ENCODE results near the gene PGAP2.
"Not testable (repeated sequence)": the region's sequence is repeated elsewhere in the genome, so short reads cannot be mapped to it uniquely, and the experiment has no call there.

The PGAP2 gene

DNA sequence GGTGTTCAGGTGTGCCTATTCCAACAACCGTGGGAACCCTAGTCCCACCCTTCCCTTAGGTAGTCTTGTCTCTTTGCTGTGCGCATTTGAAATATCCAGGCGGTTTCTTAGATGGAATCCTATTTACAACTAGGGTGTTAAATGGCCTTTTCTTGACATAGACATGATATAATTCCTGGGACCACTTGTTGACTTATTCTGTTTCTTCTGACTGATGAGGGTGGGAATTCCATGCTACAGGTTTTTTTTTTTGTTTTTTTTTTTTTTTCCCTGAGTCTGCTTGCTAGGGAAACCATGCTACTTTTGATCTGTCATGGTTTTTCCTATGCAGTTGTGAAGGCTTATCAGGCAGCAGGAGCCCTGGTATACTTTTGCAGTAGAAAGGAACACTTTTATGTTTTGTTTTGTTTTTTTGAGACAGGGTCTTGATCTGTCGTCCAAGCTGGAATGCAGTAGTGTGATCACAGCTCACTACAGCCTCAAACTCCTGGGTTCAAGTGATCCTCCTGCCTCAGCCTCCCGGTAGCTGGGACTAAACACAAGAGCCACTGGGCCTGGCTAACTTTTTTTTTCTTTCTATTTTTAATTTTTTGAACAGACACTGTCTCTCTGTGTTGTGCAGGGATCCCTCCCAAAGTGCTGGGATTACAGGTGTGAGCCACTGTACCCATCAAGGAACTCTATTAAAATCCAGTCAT, 48.6 kb downstream of the PGAP2 start:
- DNase-seq, result no peak

DNA sequence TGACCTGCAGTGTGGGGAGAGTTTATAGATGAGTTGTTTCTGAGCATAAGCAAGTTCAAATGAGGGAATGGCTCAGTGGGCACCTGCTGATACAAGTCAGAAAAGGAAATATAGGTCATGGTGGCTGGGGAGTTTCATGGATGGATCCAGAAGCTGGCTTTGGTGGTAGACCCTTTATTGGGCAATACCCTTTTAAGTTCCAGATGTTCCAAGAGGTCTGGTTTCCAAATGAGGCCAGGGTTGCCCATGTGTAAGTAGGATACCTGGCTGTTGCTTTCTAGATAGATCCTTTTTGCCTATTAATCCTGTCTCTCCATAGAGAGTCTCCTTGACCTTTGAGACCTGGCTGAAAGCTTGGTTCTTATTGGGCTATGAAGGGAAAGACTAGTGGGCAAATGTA, 49.3 kb downstream of the PGAP2 start:
- DNase-seq, result no peak

DNA sequence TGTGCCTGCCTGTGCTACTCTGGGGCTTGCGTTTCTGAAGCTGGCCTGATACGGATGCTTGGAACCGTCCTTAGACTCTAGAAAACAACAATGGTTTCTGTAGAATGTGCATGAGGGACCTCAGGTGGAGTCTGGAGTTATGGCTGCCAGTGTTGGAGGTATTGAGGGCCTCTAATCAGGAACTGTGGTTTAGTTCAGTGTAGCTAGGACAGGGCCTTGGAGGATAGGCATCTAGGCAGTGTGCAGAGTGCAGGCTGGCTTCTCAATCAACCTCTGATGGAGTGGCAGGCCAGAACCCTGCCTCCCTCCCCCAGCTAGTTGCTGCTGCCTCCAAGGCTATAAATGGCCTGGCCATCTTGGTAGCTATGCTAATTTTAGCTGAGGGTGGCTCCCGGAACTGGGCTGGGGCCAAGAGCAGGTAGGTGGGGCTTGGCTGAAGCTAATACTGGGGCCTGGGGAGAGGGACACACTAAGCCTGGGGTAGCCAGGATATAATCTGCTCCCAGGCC, 51.1 kb downstream of the PGAP2 start:
- no peak for DNase-seq

DNA sequence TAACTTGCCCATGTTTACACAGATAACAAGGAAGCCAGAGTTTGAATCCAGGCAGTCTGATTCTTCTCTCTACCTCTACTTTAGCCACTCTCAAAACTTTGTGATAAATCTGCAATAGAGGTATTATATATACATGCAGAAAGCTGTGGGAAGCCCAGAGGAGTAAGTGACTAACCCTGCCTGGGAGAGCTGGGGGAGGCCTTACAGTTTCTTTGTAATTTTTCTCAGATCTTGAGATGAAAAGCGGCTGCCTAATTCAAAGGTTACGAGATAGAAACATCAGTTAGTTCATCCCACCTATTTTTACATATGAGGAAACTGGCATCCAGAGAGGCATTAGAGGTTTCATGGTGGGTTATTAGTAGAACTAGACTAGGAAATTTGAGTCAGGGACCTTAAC, 52.0 kb downstream of the PGAP2 start:
- DNase-seq, result no peak

DNA sequence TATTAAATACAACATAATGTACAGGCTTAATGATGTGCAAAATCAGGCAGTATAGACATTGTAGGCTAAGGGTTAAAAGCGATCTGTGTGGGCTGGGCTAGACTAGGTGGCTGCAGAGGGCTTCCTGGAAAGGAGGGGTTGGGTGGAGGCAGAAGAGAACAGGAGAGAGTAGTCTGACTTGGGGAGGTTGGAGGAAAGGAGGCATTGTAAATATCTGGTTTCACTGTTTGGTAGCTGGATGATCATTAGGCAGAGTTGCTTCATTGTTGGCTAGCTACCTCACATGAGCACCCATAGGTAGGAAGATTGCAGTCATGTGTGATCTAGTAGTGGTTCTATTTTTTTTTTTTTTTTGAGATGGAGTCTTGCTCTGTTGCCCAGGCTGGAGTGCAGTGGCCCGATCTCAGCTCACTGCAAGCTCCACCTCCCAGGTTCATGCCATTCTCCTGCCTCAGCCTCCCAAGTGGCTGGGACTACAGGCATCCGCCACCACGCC, 52.6 kb downstream of the PGAP2 start:
- not testable (repeated sequence) for DNase-seq

DNA sequence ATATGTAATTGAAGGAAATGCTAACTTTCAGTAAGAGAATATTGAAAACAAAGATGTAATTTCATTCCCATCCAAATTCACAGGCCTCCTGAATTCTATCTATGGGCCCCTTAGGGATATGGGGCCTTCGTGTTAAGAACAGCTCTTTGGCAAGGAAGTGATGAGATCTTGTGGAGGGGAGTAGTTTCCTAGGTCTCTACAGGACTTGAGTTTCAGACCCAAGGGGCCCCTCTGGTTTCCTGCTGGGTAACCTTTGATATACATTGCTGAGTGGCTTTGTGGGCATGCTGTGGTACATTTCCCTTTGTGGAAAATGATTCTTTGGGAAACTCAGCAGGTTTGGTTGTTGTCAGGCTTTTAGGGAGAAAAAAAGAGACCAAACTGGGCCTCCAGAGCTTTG, 53.3 kb downstream of the PGAP2 start:
- DNase-seq, result no peak

DNA sequence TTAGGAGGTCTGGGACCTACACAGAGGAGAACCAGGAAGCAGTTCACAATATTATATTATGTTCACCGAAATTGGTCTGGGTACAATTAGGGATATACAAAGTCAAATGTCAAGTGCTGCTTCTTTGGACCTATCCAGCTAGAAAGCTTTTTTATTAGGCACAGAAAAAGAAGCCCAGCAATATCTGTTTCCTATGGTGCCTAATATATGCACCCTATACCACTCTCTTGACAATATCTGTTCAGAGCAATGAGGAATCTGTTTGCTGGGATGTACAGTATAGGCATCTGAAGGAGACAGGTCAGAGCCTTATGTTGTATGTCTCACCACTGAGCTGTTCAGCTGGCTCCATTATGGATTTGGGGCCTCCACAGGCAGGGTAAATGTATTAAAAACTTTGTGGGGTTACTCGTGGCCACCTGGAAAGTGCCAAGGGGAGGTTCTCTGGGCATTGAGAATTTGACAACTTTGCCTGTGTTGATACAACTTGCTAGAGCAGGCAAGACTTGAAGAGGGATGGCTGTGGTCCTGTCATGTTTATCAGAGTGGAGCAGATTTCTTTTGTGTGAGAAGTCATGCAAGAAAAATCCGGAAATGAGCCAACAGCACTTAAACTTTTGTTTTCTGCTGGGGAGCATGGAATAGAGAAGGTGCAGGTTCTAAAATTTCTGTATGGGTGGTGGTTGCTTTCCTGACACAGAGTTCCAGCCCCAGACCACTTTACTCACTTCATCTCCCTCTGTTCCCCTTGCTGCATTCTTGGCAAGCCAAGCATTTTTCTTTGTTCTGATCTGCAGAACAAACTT, 57.2 kb downstream of the PGAP2 start:
- DNase-seq, result peak; percentile 64

DNA sequence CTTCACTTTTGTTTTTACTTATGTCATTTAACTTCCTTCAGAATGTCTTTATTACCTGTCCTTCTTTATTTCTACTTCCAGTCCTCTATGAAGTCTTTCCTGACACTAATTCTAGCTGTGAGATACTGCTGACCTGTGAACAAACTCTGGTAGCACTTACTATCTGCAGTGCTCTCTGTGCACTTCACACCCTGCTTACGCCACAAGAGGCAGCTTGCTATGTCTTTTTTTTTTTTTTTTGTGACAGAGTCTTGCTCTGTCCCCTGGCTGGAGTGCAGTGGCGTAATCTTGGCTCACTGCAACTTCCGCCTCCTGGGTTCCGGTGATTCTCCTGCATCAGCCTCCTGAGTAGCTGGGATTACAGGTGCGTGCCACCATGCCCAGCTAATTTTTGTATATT, 57.8 kb downstream of the PGAP2 start:
- no peak for DNase-seq

DNA sequence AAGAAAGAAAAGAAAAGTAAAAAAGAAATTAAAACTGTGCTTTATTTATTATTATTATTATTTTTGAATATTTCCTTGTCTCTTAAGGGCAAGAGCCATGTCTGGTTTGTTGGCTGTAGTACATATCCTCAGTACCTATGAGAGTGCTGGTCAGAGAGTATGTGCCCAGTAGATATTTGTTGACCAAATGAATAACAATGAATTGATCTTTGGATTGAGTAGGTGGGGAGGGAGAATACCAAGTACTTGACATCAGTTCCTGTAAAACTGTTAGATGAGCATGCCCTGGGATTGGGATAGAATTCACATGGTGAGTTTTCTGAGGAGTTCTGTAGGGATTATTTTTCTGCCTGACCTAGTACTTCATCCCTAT, 58.5 kb downstream of the PGAP2 start:
- DNase-seq, result no peak

DNA sequence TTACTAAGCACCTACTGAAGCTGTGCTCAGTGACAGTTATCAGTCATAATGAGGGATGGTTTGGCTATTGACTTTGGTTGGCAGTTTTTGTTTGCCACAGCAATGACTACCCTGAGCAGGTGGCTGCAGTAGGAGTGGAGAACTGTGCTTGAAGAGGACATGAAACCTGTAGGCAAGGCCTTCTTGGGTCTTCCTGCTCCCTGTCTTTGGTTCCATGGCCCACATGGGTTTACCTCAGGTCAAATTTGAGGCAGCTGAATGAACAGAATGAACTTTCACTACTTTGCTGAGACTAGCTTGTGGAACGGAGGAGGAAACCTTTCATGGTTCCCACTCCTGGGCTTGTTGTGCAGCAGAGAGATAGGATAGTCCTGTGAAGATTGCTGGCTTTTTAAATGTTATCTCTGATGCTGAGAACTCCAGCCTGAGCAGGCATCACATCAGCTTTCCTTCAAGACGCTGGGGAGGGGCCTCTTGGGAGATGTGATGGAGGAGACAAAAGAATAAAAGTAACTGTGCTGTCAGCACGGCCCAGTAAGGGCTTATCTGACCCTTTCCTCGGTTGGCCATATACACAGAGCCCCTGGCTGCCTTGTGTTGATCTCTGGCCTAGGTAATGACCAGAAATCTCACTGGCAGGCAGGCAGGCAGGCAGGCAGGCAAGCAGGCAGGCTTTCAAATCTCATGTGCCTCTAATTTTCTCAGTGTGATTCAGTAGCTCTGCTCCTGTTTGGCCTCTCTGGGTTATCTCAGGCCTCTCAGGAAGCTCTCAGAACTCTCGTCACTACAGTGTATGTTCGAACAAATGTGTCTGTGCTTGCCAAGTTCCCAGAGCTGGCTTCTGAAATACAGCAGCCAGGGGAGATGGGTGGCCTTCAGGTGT, 59.1 kb downstream of the PGAP2 start:
- DNase-seq, result no peak

DNA sequence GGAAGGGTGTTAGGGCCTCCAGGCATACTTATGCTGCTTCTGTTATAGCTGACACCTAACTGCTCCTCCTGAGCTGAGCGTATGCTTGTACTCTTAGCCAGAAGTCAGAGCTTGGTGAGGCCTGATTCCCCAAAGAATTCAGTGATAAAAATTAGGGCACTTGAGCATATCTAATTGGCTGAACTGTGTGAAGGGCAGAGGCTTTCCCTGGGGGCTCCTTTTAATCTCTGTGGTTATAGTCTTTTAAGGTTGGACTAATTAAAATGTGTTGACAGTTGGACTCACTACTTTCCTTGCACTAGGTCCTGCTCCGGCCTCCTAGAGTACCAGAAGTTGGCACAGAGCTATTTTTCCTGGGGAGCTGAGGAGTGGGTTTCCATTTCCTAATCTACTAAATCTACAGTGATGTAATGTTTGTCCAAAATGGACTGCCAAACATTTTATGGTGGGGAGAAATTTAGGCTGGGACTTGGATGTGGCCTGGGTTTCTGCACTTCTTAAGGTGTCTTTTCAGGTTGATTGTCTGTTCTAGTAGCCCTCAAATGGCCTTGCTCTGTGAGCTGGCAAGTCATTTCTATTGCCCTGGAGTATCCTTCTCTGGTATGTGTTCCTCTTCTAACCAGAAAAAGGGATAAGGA, 65.5 kb downstream of the PGAP2 start:
- DNase-seq, result no peak

Data from fibroblast of skin of scalp (primary cell).